ENCODE results near the gene SORCS1. TPM values are rescaled to one million over a fixed set of nuclear protein-coding genes. Genes with fewer than 3 reads are reported as not detected.

Gene SORCS1
- total RNA-seq, 3 donors from 2014 or later: 0.73 to 3.3 (median 2.9) TPM

DNA sequence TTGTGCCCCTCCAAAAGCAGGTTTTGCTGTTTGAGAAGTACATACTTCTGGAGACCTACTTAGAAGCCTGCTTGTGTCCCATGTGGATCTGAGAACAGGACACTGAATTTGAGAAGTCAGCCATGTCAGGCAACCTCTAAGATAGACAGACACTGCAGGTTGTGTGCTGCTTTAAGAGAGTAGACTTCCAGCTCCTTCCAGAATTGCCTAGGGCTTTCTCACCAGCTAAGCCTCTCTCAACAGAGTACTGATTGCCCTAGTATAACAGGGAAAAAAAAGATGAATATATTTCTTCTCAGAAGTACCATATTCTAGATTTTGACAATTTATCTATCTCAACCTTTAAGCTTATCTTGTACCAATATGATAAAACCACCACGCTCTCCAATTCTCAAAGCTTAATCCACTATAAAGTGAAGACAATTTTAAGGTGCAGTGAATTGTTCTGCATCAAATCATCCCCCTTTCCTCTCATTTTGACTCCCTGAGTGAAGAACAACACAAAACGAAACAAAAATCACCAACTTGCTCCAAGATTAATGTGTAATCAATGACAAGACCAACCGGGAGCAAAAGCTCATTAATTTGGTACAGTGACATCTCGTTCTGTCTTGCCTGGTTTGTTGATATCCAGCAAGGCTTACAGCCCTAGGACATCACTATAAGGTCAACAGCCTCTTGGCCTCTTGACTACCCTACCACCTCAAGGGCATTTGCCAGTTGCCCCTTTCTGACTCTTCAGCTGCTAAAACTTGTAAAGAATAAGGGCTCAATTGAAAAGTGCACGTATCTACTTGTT lies 214.6 kb downstream of the SORCS1 start:
- Histone ChIP-seq H3K27me3 (no peaks in the 10 kb centered on the region), H3K36me3 (no peaks in the 10 kb centered on the region), H3K9me3 (no peaks in the 10 kb centered on the region), H3K4me3 (no peak overlapping the region), H3K27ac (no peak overlapping the region), H3K4me1 (no peaks in the 10 kb centered on the region)
- TF ChIP-seq POLR2AphosphoS5 (IDR thresholded peaks at IDR 0.05) (no peak), POLR2A (IDR thresholded peaks at IDR 0.05) (no peak)
- TF ChIP-seq, protein P1, sequence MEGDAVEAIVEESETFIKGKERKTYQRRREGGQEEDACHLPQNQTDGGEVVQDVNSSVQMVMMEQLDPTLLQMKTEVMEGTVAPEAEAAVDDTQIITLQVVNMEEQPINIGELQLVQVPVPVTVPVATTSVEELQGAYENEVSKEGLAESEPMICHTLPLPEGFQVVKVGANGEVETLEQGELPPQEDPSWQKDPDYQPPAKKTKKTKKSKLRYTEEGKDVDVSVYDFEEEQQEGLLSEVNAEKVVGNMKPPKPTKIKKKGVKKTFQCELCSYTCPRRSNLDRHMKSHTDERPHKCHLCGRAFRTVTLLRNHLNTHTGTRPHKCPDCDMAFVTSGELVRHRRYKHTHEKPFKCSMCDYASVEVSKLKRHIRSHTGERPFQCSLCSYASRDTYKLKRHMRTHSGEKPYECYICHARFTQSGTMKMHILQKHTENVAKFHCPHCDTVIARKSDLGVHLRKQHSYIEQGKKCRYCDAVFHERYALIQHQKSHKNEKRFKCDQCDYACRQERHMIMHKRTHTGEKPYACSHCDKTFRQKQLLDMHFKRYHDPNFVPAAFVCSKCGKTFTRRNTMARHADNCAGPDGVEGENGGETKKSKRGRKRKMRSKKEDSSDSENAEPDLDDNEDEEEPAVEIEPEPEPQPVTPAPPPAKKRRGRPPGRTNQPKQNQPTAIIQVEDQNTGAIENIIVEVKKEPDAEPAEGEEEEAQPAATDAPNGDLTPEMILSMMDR (IDR thresholded peaks at IDR 0.05): no peak
- DNase-seq (ENCODE audit: low spot score in 2 of 2): no peak
- intact Hi-C loops (cut with DNase I; ENCODE audit: low total_unique reads): no loop called here

DNA sequence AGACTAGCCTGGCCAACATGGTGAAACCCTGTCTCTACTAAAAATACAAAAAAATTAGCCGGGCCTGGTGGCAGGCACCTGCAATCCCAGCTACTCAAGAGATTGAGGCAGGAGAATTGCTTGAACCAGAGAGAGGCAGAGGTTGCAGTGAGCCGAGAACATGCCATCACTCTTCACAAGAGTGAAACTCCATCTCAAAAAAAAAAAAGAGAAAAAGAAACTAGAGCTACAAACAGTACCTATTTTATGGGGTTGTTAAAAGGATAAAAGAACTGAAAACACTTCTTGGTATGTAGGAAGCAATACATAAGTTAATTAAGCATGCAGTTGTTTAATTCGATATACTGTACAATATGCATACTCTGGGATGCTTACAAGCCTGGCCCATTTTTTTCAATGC lies 216.9 kb downstream of the SORCS1 start:
- Histone ChIP-seq H3K27ac (no peak overlapping the region), H3K36me3 (no peaks in the 10 kb centered on the region), H3K9me3 (no peaks in the 10 kb centered on the region), H3K4me3 (no peak overlapping the region), H3K27me3 (no peaks in the 10 kb centered on the region), H3K4me1 (no peaks in the 10 kb centered on the region)
- intact Hi-C loops (cut with DNase I; ENCODE audit: low total_unique reads): no loop called here
- TF ChIP-seq POLR2A (IDR thresholded peaks at IDR 0.05) (no peak), POLR2AphosphoS5 (IDR thresholded peaks at IDR 0.05) (no peak)
- TF ChIP-seq, protein P1 (IDR thresholded peaks at IDR 0.05): no peak
- DNase-seq (ENCODE audit: low spot score in 2 of 2): no peak

DNA sequence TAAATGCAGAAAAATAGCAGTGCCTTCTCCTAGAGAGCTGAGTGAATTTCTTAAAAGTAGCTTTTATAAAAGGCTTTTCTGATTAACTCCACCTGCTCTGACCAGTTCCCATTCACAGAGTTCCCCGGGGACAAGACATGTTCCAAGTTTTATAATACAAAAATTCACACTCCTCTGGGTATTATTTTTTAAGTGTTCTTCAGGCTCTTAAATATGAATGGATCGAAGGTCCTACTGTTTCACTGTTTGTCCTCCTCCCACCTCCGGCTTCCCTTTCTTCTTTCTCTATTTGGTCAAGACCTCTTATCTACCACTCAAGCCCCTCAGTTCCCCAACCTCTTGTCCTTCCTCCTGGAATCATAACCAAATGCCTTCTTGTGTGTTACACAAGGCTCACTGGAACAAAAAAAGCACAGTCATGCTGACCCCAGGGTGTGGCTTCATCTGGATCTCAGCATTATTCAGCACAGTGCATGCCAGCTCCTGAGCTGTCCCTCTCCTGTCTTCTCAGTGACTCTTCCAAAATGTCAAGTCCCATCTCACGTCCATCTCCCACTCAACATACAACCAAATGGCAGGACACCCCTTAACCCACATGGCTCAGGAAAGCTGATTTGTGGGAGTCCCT lies 222.4 kb downstream of the SORCS1 start:
- no peak overlapping the region for H3K27ac ChIP-seq
- intact Hi-C loops (cut with DNase I; ENCODE audit: low total_unique reads): no loop called here
- no peak overlapping the region for H3K4me3 ChIP-seq
- TF ChIP-seq, protein P1 (IDR thresholded peaks at IDR 0.05): no peak
- no peak for TF ChIP-seq POLR2A (IDR thresholded peaks at IDR 0.05)
- TF ChIP-seq POLR2AphosphoS5 (IDR thresholded peaks at IDR 0.05): no peak
- H3K27me3 ChIP-seq: no peaks in the 10 kb centered on the region
- no peak for DNase-seq (ENCODE audit: low spot score in 2 of 2)
- no peaks in the 10 kb centered on the region for H3K9me3 ChIP-seq
- H3K36me3 ChIP-seq: no peaks in the 10 kb centered on the region
- H3K4me1 ChIP-seq: no peaks in the 10 kb centered on the region

DNA sequence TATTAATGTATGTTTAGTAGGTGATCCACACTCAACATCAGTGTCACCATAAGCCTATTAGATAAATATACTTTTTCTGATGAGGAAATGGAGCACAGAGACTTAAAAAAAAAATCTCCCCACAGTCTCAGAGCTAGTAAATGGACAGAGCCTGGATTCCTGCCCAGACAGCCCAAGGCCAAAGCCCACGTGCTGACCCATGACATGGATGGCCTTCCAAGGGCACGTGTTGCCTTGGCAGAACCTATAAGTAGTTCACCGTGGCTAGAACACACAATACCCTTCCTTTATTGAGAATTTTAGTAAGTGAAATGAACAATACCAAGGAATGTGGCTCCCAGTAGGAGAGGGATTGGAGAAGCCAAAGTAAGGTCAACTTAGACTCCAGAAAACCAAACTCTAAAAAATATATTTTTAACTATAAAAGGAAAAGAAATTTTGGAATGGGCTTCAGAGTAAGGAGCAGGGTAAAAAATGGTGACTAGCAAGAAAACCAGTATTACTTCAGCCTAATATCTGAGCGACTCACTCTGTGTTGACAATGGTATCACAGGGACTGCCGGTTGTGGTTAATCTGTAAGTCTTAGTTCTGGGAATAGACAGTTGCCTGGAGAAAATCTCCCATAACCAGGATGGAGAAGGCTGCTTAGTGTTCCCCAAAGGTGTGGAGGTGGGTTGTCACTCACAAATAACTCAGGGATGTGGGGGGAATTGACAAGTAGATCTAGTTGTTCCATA lies 223.0 kb downstream of the SORCS1 start:
- no peak overlapping the region for H3K4me3 ChIP-seq
- DNase-seq (ENCODE audit: low spot score in 2 of 2): no peak
- no peak overlapping the region for H3K27ac ChIP-seq
- H3K27me3 ChIP-seq: no peaks in the 10 kb centered on the region
- no peaks in the 10 kb centered on the region for H3K9me3 ChIP-seq
- intact Hi-C loops (cut with DNase I; ENCODE audit: low total_unique reads): no loop called here
- H3K4me1 ChIP-seq: no peaks in the 10 kb centered on the region
- H3K36me3 ChIP-seq: no peaks in the 10 kb centered on the region
- TF ChIP-seq, protein P1 (IDR thresholded peaks at IDR 0.05): no peak
- TF ChIP-seq POLR2A (IDR thresholded peaks at IDR 0.05) (no peak), POLR2AphosphoS5 (IDR thresholded peaks at IDR 0.05) (no peak)

DNA sequence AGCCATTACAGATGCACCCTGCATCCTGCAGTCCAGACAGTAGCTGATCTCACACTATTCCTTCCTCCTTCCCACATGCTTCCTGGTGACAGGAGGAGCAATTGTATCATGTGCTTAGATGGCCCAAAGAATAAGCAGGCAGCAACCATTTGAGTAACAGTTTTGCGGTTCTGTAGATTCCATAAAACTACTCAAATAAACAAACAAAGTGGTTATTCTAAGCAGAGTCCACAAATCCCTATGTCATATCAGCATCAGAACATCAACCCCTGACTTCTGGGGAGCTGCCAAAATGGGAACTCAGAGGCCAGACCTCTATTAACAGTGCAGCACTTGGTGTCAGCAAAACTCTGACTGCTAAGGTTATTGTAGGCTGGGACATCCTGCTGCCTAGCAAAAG lies 226.0 kb downstream of the SORCS1 start:
- Histone ChIP-seq H3K9me3 (no peaks in the 10 kb centered on the region), H3K4me3 (no peak overlapping the region), H3K27me3 (no peaks in the 10 kb centered on the region), H3K27ac (no peak overlapping the region), H3K36me3 (no peaks in the 10 kb centered on the region), H3K4me1 (no peaks in the 10 kb centered on the region)
- TF ChIP-seq, protein P1 (IDR thresholded peaks at IDR 0.05): no peak
- TF ChIP-seq POLR2A (IDR thresholded peaks at IDR 0.05) (no peak), POLR2AphosphoS5 (IDR thresholded peaks at IDR 0.05) (no peak)
- intact Hi-C loops (cut with DNase I; ENCODE audit: low total_unique reads): no loop called here
- DNase-seq (ENCODE audit: low spot score in 2 of 2): no peak
